SK-N-SH (cell line): ENCODE measurements around the gene SELENOP. TPM values are rescaled to one million over a fixed set of nuclear protein-coding genes. Genes with fewer than 3 reads are reported as not detected.

ENCODE experiments used
- CTCF ChIA-PET: fragments of 300-600, 350-600 bp; formaldehyde crosslinking; extraction: SDS; loops from one replicate; lab custom pipeline; 2021; lab: Yijun Ruan, JAX
- POLR2A ChIA-PET: fragments of 350-600 bp; sonication (Branson Sonifier 250); formaldehyde crosslinking; extraction: SDS; loops from one replicate; lab custom pipeline; 2020; ENCODE audit warnings: antibody characterized with exemption, inconsistent platforms; lab: Yijun Ruan, JAX
- DNase-seq: peaks from one replicate; pipeline ENCODE4 v3.0.0; 2012
- H2AFZ ChIP-seq: fragments of 200-600 bp; sonication (generic); 2 replicates; pipeline ENCODE4 v1.8.1; 2016; ENCODE audit warnings: antibody characterized with exemption, mild to moderate bottlenecking, low read depth
- H3F3A ChIP-seq: fragments of 200-600 bp; sonication (generic); replicated peaks from 2 replicates; pipeline ENCODE3; 2016; ENCODE audit warnings: antibody characterized with exemption, mild to moderate bottlenecking; ENCODE audit not compliant: insufficient read depth
- H3K27ac ChIP-seq, 2 experiments: fragments of 200-500 bp in 1 of 2; fragments of 200-600 bp in 1 of 2; sonication (Bioruptor generic) in 1 of 2; sonication (generic), shearing (Covaris generic) in 1 of 2; 2 replicates each; pipeline versions ENCODE4 v1.5.1 to v1.6.1; 2014 to 2016; ENCODE audit warnings: low read depth in 2 of 2, inconsistent platforms in 1 of 2, low read length in 1 of 2, mild to moderate bottlenecking in 1 of 2, mixed read lengths in 1 of 2
- H3K27me3 ChIP-seq: fragments of 200-600 bp; sonication (generic), shearing (Covaris generic); 2 replicates; pipeline ENCODE4 v1.6.1; 2016; ENCODE audit warnings: mixed run types; ENCODE audit not compliant: insufficient read depth
- H3K36me3 ChIP-seq, 2 experiments: fragments of 200-500 bp in 1 of 2; fragments of 200-600 bp in 1 of 2; sonication (Bioruptor generic) in 1 of 2; sonication (generic) in 1 of 2; replicated peaks in 1 of 2; 2 replicates each; pipeline versions ENCODE3 to v1.5.1; 2014 to 2016; ENCODE audit warnings: low read length in 1 of 2, mild to moderate bottlenecking in 1 of 2; ENCODE audit not compliant: insufficient read depth in 2 of 2, control insufficient read depth in 1 of 2
- H3K4me1 ChIP-seq, 2 experiments: fragments of 200-500 bp in 1 of 2; fragments of 200-600 bp in 1 of 2; sonication (Bioruptor generic) in 1 of 2; sonication (generic), shearing (Covaris generic) in 1 of 2; 2 replicates each; pipeline versions ENCODE4 v1.5.1 to v1.6.1; 2014 to 2016; ENCODE audit warnings: low read depth in 1 of 2, low read length in 1 of 2, mixed run types in 1 of 2; ENCODE audit not compliant: insufficient read depth in 2 of 2, control insufficient read depth in 1 of 2
- H3K4me2 ChIP-seq: fragments of 200-600 bp; sonication (generic), shearing (Covaris generic); 2 replicates; pipeline ENCODE4 v1.6.1; 2017; ENCODE audit warnings: mixed run types
- H3K4me3 ChIP-seq, 2 experiments: fragments of 200-500 bp in 1 of 2; fragments of 200-600 bp in 1 of 2; sonication (Bioruptor generic) in 1 of 2; sonication (generic), shearing (Covaris generic) in 1 of 2; 2 replicates each; pipeline versions ENCODE4 v1.5.1 to v1.8.1; 2014 to 2016; ENCODE audit warnings: low read depth in 2 of 2, inconsistent platforms in 1 of 2, low read length in 1 of 2, mild to moderate bottlenecking in 1 of 2, mixed read lengths in 1 of 2, moderate library complexity in 1 of 2
- H3K79me2 ChIP-seq: fragments of 200-600 bp; sonication (generic); 2 replicates; pipeline ENCODE4 v1.8.1; 2017; ENCODE audit warnings: mild to moderate bottlenecking; ENCODE audit not compliant: insufficient read depth
- H3K9ac ChIP-seq: fragments of 200-600 bp; sonication (generic); 2 replicates; pipeline ENCODE4 v1.6.1; 2017; ENCODE audit warnings: mixed run types
- H3K9me2 ChIP-seq: fragments of 200-600 bp; sonication (generic); 2 replicates; pipeline ENCODE4 v1.6.1; 2017; ENCODE audit warnings: mixed run types
- H3K9me3 ChIP-seq: fragments of 200-600 bp; sonication (generic); 2 replicates; pipeline ENCODE4 v1.6.1; 2017; ENCODE audit warnings: mixed run types, mild to moderate bottlenecking, moderate library complexity
- H4K20me1 ChIP-seq: fragments of 200-600 bp; sonication (generic); 2 replicates; pipeline ENCODE4 v1.6.1; 2017; ENCODE audit warnings: mild to moderate bottlenecking, mixed run types; ENCODE audit not compliant: insufficient read depth
- CHD2 ChIP-seq: fragments of 150-350 bp; IDR thresholded peaks from 2 replicates; pipeline ENCODE4 v1.6.1; 2018; ENCODE audit warnings: low read length; ENCODE audit not compliant: partially characterized antibody
- ELF1 ChIP-seq: IDR thresholded peaks from 2 replicates; pipeline ENCODE4 v1.4.0; 2012
- EP300 ChIP-seq, 2 experiments: IDR thresholded peaks; 2 replicates each; pipeline versions ENCODE4 v1.4.0 to v1.6.1; 2012; ENCODE audit warnings: borderline replicate concordance in 1 of 2, low read depth in 1 of 2, low read length in 1 of 2
- EZH2phosphoT487 ChIP-seq: fragments of 200-600 bp; sonication (generic); IDR thresholded peaks from 2 replicates; pipeline ENCODE4 v1.6.1; 2017; ENCODE audit warnings: low read depth, mixed run types, mild to moderate bottlenecking, antibody characterized with exemption, moderate library complexity, borderline replicate concordance
- FOSL2 ChIP-seq: IDR thresholded peaks from 2 replicates; pipeline ENCODE4 v1.4.0; 2012; ENCODE audit warnings: low read depth, mild to moderate bottlenecking, moderate library complexity, borderline replicate concordance
- FOXJ3 ChIP-seq: sonication (generic); formaldehyde crosslinking; IDR thresholded peaks from 2 replicates; pipeline ENCODE4 v1.5.1; 2020; ENCODE audit warnings: mild to moderate bottlenecking, missing genetic modification reagents
- GATA2 ChIP-seq: sonication (generic); formaldehyde crosslinking; IDR thresholded peaks from 2 replicates; pipeline ENCODE4 v1.5.0; 2020; ENCODE audit warnings: mild to moderate bottlenecking, missing genetic modification reagents
- MXI1 ChIP-seq: IDR thresholded peaks from 2 replicates; pipeline ENCODE4 v1.6.1; 2012; ENCODE audit warnings: mild to moderate bottlenecking, low read depth, low read length, improper control_type of control experiment
- NFIC ChIP-seq: IDR thresholded peaks from 2 replicates; pipeline ENCODE4 v1.4.0; 2012; ENCODE audit warnings: borderline replicate concordance
- POLR2AphosphoS5 ChIP-seq: IDR thresholded peaks from 2 replicates; pipeline ENCODE4 v1.6.1; 2012; ENCODE audit warnings: low read depth, low read length
- RAD21 ChIP-seq: IDR thresholded peaks from 2 replicates; pipeline ENCODE4 v1.6.1; 2012; ENCODE audit warnings: mild to moderate bottlenecking, low read length
- RXRA ChIP-seq: IDR thresholded peaks from 2 replicates; pipeline ENCODE4 v1.4.0; 2012; ENCODE audit warnings: low read depth, mild to moderate bottlenecking, borderline replicate concordance
- SIN3A ChIP-seq: IDR thresholded peaks from 2 replicates; pipeline ENCODE4 v1.6.1; 2012; ENCODE audit warnings: low read depth, mild to moderate bottlenecking, low read length, moderate library complexity, borderline replicate concordance
- TAF1 ChIP-seq: IDR thresholded peaks from 2 replicates; pipeline ENCODE4 v1.6.1; 2012; ENCODE audit warnings: low read depth, mild to moderate bottlenecking, low read length, moderate library complexity, borderline replicate concordance
- TCF12 ChIP-seq: IDR thresholded peaks from 2 replicates; pipeline ENCODE4 v1.4.0; 2012
- TEAD4 ChIP-seq: IDR thresholded peaks from 2 replicates; pipeline ENCODE4 v1.4.0; 2012; ENCODE audit warnings: mild to moderate bottlenecking, borderline replicate concordance; ENCODE audit not compliant: insufficient read depth
- YY1 ChIP-seq: IDR thresholded peaks from 2 replicates; pipeline ENCODE4 v1.4.0; 2012; ENCODE audit warnings: low read depth, mild to moderate bottlenecking
- WGBS: methylation state at CpG from one replicate; pipeline ENCODE4 v1.1.6; 2017; ENCODE audit warnings: low lambda C conversion rate; 5-methylcytosine and 5-hydroxymethylcytosine counted together
- polyA plus RNA-seq, 3 experiments: library from polyadenylated mRNA; depleted of rRNA; stranded (reverse); fragments of >200 nt; gene quantifications; 2 replicates each; pipeline ENCODE4 v1.2.3, GENCODE V29; 2012
- TF ChIP-seq, protein P1 (sequence below): fragments of 150-350 bp; IDR thresholded peaks from 2 replicates; pipeline ENCODE4 v1.6.1; 2016; ENCODE audit warnings: mild to moderate bottlenecking, low read depth, low read length
- TF ChIP-seq, protein P2 (sequence below): IDR thresholded peaks from 2 replicates; pipeline ENCODE4; 2012

SELENOP gene
- polyA plus RNA-seq, 1 of the 3 experiments (the other 2 are of a cell fraction) = 0.08 TPM

DNA sequence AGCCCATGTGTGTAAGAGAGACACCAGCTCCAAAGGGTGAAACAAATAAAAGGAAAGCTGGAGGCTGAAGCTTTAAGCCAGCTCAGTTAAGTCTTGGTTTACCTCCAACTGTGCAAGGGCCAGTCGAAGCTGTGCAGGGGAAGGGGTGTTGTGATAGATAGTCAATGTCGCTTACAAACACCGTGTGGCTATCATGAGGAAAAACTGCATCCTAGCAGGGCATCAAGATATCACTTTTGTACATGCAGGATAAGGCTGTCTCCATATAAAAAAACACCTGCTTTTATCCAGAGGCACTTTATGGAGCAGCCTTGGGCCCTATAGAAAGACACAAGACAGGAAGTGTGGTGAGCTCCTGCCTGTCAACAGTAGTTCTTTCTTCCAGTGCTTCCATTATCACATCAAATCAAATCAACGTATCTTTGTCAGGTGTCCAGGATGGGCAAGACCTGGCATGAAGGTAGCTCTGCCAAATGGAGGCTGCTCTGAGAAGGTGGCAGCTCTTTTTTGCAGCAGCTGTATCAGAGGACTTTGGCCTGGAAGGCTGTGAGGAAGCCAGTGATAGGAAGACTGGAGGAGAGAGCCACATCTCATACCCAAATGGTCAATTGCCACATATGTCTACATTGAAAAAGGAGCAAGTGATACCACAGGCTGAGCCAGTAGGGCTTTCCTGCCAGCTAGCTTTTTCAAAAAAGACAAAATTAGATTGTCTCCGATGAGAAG is 29.3 kb upstream of the SELENOP start:
- no peaks in the 10 kb centered on the region for H3K9me2 ChIP-seq
- no peak overlapping the region for H2AFZ ChIP-seq
- no peak overlapping the region for H3K4me2 ChIP-seq
- no peaks in the 10 kb centered on the region for H3F3A ChIP-seq
- no peak overlapping the region for H3K9ac ChIP-seq
- no peaks in the 10 kb centered on the region for H4K20me1 ChIP-seq
- H3K79me2 ChIP-seq = no peaks in the 10 kb centered on the region
- H3K4me3 ChIP-seq = no peak overlapping the region
- no peak for DNase-seq
- POLR2A ChIA-PET = no interaction called here
- no peak overlapping the region for H3K27ac ChIP-seq
- TF ChIP-seq FOXJ3 (CRISPR knock-in tag) (no peak), TEAD4 (no peak), EZH2phosphoT487 (no peak), GATA2 (CRISPR knock-in tag) (no peak), SIN3A (no peak), NFIC (no peak)
- TF ChIP-seq, protein P1, sequence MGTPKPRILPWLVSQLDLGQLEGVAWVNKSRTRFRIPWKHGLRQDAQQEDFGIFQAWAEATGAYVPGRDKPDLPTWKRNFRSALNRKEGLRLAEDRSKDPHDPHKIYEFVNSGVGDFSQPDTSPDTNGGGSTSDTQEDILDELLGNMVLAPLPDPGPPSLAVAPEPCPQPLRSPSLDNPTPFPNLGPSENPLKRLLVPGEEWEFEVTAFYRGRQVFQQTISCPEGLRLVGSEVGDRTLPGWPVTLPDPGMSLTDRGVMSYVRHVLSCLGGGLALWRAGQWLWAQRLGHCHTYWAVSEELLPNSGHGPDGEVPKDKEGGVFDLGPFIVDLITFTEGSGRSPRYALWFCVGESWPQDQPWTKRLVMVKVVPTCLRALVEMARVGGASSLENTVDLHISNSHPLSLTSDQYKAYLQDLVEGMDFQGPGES = no peak
- H3K4me1 ChIP-seq = no peaks in the 10 kb centered on the region
- peaks cover 6% of the 10 kb centered on the region; the same call in 1 of the 2 replicates for H3K27me3 ChIP-seq
- WGBS = 12% methylated on average over 5 of the region's 5 CpGs
- no peaks in the 10 kb centered on the region for H3K36me3 ChIP-seq
- H3K9me3 ChIP-seq = no peaks in the 10 kb centered on the region
- CTCF ChIA-PET = no interaction called here

DNA sequence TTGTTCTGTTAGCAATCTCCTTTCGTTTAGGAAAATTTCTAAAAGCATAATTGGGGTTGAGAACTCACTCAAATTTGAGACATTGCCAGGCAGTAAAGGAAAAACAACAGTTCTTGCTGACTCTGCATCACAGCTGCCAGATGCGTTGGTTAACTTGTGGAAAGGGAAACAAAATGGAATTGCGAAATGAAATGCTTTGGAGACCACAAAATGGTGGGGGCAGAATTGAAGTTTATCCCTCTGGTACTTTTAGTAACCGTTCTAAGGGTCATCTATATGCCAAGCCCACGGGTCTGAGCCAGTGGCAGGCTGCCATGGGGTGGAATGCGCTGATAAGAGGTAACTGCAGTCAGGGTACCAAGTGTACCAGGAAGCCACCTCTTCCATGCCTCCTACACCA is 28.6 kb upstream of the SELENOP start:
- Histone ChIP-seq H3K4me1 (no peaks in the 10 kb centered on the region), H3K4me2 (no peak overlapping the region), H4K20me1 (no peaks in the 10 kb centered on the region), H3K36me3 (no peaks in the 10 kb centered on the region), H3K9me3 (no peaks in the 10 kb centered on the region), H3K79me2 (no peaks in the 10 kb centered on the region), H3F3A (no peaks in the 10 kb centered on the region), H3K4me3 (no peak overlapping the region), H3K27me3 (peaks cover 6% of the 10 kb centered on the region; the same call in 1 of the 2 replicates)
- no peak for DNase-seq
- CTCF ChIA-PET = no interaction called here
- no peak for TF ChIP-seq ELF1
- no peak for TF ChIP-seq TCF12
- no peak for TF ChIP-seq RXRA
- no peak for TF ChIP-seq POLR2AphosphoS5
- no peak for TF ChIP-seq MXI1
- no peak for TF ChIP-seq NFIC
- no peak for TF ChIP-seq TAF1
- no peak for TF ChIP-seq RAD21
- no peak for TF ChIP-seq YY1
- TF ChIP-seq CHD2 = no peak
- TF ChIP-seq, protein P1 = no peak
- TF ChIP-seq, protein P2, sequence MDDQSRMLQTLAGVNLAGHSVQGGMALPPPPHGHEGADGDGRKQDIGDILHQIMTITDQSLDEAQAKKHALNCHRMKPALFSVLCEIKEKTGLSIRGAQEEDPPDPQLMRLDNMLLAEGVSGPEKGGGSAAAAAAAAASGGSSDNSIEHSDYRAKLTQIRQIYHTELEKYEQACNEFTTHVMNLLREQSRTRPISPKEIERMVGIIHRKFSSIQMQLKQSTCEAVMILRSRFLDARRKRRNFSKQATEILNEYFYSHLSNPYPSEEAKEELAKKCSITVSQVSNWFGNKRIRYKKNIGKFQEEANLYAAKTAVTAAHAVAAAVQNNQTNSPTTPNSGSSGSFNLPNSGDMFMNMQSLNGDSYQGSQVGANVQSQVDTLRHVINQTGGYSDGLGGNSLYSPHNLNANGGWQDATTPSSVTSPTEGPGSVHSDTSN = no peak
- no peak for TF ChIP-seq EP300 (IDR thresholded peaks at IDR 0.05; ENCODE audit: borderline replicate concordance in 1 of 2, low read depth in 1 of 2, low read length in 1 of 2)
- TF ChIP-seq EZH2phosphoT487 = no peak
- no peak for TF ChIP-seq FOSL2
- no peak for TF ChIP-seq SIN3A
- TF ChIP-seq, all 33 proteins: peak for 0
- Histone ChIP-seq H3K27ac (no peak overlapping the region), H3K9ac (no peak overlapping the region), H2AFZ (no peak overlapping the region), H3K9me2 (no peaks in the 10 kb centered on the region)
- POLR2A ChIA-PET = no interaction called here
- 7% methylated on average over 6 of the region's 6 CpGs for WGBS
